Measurements from ENCODE around the gene PCDH12. TPM values are rescaled to one million over a fixed set of nuclear protein-coding genes. Genes with fewer than 3 reads are reported as not detected.

PCDH12 gene
- total and polyA plus RNA-seq, 2 of the 8 experiments (the other 6 are each of a cell fraction or from before 2014, with no cell fraction given), result 0.06 to 0.17 TPM

- CTCF ChIA-PET (ENCODE audit: partially characterized antibody), result interaction anchor here (0.5 to 13.3 kb wide), 13 partner anchors 10 to 625 kb away, joined by 3 to 324 read pairs (median 3); no protein-coding TSS in a partner anchor
- H2AK5ac ChIP-seq (ENCODE audit: low read depth, low read length), result no peak overlapping the region
- no peak overlapping the region for H3K9ac ChIP-seq (replicated peaks in 1 of 4; ENCODE audit: extremely low read depth in 1 of 4, low read depth in 3 of 4, low read length in 3 of 4)
- H2BK20ac ChIP-seq (ENCODE audit: low read length), result no peak overlapping the region
- H3K14ac ChIP-seq (ENCODE audit: insufficient read length), result no peak overlapping the region
- H3K79me2 ChIP-seq (ENCODE audit: control insufficient read depth in 1 of 2, insufficient read depth in 2 of 2, low read length in 2 of 2), result no peaks in the 10 kb centered on the region
- FAIRE-seq (no peak), DNase-seq (ENCODE audit: low read depth in 1 of 2, low spot score in 2 of 2) (no peak)
- H3K9me3 ChIP-seq (ENCODE audit: insufficient read depth in 2 of 2, low read depth in 1 of 2, low read length in 1 of 2), result no peaks in the 10 kb centered on the region
- H3K18ac ChIP-seq (ENCODE audit: extremely low read depth, low read length), result no peak overlapping the region
- POLR2A ChIA-PET (ENCODE audit: partially characterized antibody), result interaction anchor here (0.7 to 9.2 kb wide), 3 partner anchors 11 to 271 kb away, joined by 3 to 121 read pairs (median 4); partner anchors contain the start of gene RNF14
- H3K27ac ChIP-seq (ENCODE audit: low read depth, low read length), result no peak overlapping the region
- no peak overlapping the region for H3K23ac ChIP-seq (ENCODE audit: insufficient read length)
- no peak overlapping the region for H2BK120ac ChIP-seq (replicated peaks; ENCODE audit: low read depth, low read length)
- no peak overlapping the region for H3K4ac ChIP-seq (replicated peaks; ENCODE audit: insufficient read length, low read depth, low read length)
- no peak overlapping the region for H2BK5ac ChIP-seq (ENCODE audit: low read depth, low read length)
- no peaks in the 10 kb centered on the region; a peak in 1 of 7 replicates for H3K27me3 ChIP-seq (replicated peaks in 1 of 4; ENCODE audit: control insufficient read depth in 3 of 4, extremely low read depth in 1 of 4, insufficient read depth in 3 of 4, low read length in 3 of 4)
- H3K56ac ChIP-seq (replicated peaks; ENCODE audit: insufficient read length, low read depth, low read length), result no peak overlapping the region
- no peak overlapping the region for H3K4me2 ChIP-seq (ENCODE audit: insufficient read depth in 1 of 2, low read depth in 2 of 2, low read length in 2 of 2)
- H4K91ac ChIP-seq (replicated peaks; ENCODE audit: insufficient read length, low read length), result no peak overlapping the region
- H2BK15ac ChIP-seq (ENCODE audit: low read length), result no peak overlapping the region
- H2BK12ac ChIP-seq (ENCODE audit: low read depth, low read length), result no peak overlapping the region
- H4K20me1 ChIP-seq (replicated peaks in 1 of 2; ENCODE audit: control insufficient read depth in 1 of 2, insufficient read depth in 2 of 2, low read length in 2 of 2), result no peaks in the 10 kb centered on the region
- TF ChIP-seq CHD1 (IDR thresholded peaks at IDR 0.05; ENCODE audit: low read depth, low read length) (no peak), HDAC6 (IDR thresholded peaks at IDR 0.05; ENCODE audit: low read depth, low read length) (no peak), RFX5 (IDR thresholded peaks at IDR 0.05; ENCODE audit: borderline replicate concordance, low read depth, low read length) (no peak), EZH2 (IDR thresholded peaks at IDR 0.05; ENCODE audit: low read depth, low read length, severe bottlenecking) (no peak), POLR2AphosphoS5 (IDR thresholded peaks at IDR 0.05; ENCODE audit: low read depth, low read length) (no peak), ASH2L (IDR thresholded peaks at IDR 0.05; ENCODE audit: low read length) (no peak), PHF8 (conservative IDR thresholded peaks at IDR 0.05; ENCODE audit: low read depth, low read length) (no peak), BACH1 (IDR thresholded peaks at IDR 0.05; ENCODE audit: low read length) (no peak), POU5F1 (IDR thresholded peaks at IDR 0.05; ENCODE audit: low read depth, low read length) (no peak), YY1 (IDR thresholded peaks at IDR 0.05; ENCODE audit: low read depth, low read length) (no peak)
- no peaks in the 10 kb centered on the region for H3K36me3 ChIP-seq (ENCODE audit: control insufficient read depth in 2 of 4, insufficient read depth in 4 of 4, low read length in 3 of 4)
- H3K79me1 ChIP-seq (ENCODE audit: low read depth, low read length), result no peaks in the 10 kb centered on the region
- no peaks in the 10 kb centered on the region for H3K23me2 ChIP-seq (ENCODE audit: low read depth, low read length)
- H2AFZ ChIP-seq (ENCODE audit: low read length), result no peak overlapping the region
- H4K8ac ChIP-seq (ENCODE audit: extremely low read depth, insufficient read depth, low read length), result no peak overlapping the region
- H4K5ac ChIP-seq (ENCODE audit: insufficient read length, low read depth, low read length), result no peak overlapping the region
- no peak overlapping the region for H3K4me3 ChIP-seq (ENCODE audit: extremely low read depth in 1 of 4, insufficient read depth in 2 of 4, low read depth in 3 of 4, low read length in 4 of 4)
- WGBS, 2 experiments (ENCODE audit: extremely low coverage in 1 of 2, insufficient coverage in 1 of 2, insufficient read length in 1 of 2, insufficient replicate concordance in 2 of 2, low coverage in 1 of 2, low lambda C conversion rate in 2 of 2, missing lambda C conversion rate in 1 of 2), result 89% methylated on average over 2 of the region's 2 CpGs; no CpG with 5 or more reads in 1 of the 2 experiments
- H3K4me1 ChIP-seq (replicated peaks in 1 of 4; ENCODE audit: control insufficient read depth in 3 of 4, insufficient read depth in 4 of 4, low read length in 3 of 4), result peaks cover 0 to 6% (median 3%) of the 10 kb centered on the region in 4 experiments; a peak in 5 of 7 replicates
Observed at GRCh38 chr5:141954194-141954593, 3.8 kb downstream of the PCDH12 start.
